ENCODE measurements around the gene ARHGEF16. TPM values are rescaled to one million over a fixed set of nuclear protein-coding genes. Genes with fewer than 3 reads are reported as not detected.

ARHGEF16 gene
- total RNA-seq, 4 donors from 2014 or later: 8.4 to 24.6 (median 22.4) TPM

DNA sequence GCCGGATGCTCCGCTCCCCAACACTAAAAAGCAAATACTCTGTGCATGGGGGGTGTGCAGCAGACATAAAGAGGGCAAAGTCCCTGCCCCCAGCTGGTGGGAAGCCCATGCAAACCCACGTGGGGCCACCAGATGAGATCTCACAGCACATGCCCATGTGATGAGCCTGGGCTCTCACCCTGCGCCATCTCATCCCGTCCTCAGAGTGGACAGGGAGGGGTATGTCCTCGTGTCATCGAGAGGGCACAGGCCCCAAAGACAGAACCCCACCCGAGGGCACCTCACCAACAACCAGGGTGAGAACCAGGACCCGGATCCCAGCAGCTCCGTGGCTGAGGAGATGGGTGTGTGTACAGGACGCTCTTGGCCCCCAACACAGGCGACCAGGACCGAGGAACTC lies 25.1 kb upstream of the ARHGEF16 start:
- H3K36me3 ChIP-seq: no peaks in the 10 kb centered on the region
- H3K27me3 ChIP-seq: peaks cover 0 to 94% (median 0%) of the 10 kb centered on the region in 4 donors
- no peak overlapping the region for H3K27ac ChIP-seq
- DNase-seq: no peak
- intact Hi-C loops (cut with DNase I): loop anchor here (5.0 kb wide), 1 partner anchor 417 kb away; no protein-coding TSS in a partner anchor
- H3K4me3 ChIP-seq: no peak overlapping the region
- peaks cover 0 to 6% (median 0%) of the 10 kb centered on the region in 3 donors for H3K4me1 ChIP-seq
- 85 to 100% methylated on average over 2 to 5 of the region's 13 CpGs for WGBS, 2 donors
- TF ChIP-seq, protein P1, sequence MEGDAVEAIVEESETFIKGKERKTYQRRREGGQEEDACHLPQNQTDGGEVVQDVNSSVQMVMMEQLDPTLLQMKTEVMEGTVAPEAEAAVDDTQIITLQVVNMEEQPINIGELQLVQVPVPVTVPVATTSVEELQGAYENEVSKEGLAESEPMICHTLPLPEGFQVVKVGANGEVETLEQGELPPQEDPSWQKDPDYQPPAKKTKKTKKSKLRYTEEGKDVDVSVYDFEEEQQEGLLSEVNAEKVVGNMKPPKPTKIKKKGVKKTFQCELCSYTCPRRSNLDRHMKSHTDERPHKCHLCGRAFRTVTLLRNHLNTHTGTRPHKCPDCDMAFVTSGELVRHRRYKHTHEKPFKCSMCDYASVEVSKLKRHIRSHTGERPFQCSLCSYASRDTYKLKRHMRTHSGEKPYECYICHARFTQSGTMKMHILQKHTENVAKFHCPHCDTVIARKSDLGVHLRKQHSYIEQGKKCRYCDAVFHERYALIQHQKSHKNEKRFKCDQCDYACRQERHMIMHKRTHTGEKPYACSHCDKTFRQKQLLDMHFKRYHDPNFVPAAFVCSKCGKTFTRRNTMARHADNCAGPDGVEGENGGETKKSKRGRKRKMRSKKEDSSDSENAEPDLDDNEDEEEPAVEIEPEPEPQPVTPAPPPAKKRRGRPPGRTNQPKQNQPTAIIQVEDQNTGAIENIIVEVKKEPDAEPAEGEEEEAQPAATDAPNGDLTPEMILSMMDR (IDR thresholded peaks at IDR 0.05): no peak
- no peak for TF ChIP-seq POLR2A (IDR thresholded peaks at IDR 0.05)
- no peaks in the 10 kb centered on the region for H3K9me3 ChIP-seq

DNA sequence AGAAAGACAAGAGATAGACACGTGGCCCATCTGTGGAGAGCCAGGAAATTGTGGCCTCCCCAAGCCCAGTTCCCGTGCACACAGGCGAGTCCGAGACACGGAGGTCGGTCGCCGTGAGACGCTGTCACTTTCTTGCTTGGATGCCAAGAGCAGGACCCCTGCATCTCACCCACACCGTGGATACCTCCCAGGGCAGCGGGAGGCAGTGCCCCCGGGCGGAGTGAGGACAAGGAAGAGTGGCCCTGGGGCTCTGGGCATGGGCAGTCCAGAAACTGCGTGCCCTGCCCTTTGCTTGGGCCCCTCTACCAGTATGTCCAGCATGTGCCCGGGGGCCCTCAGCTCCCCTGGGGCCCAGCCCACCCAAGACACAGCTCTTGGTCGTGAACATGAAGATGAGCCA lies 24.7 kb upstream of the ARHGEF16 start:
- WGBS, 2 donors: 60 to 72% methylated on average over 5 to 8 of the region's 16 CpGs
- DNase-seq: no peak
- H3K9me3 ChIP-seq: no peaks in the 10 kb centered on the region
- peaks cover 0 to 94% (median 0%) of the 10 kb centered on the region in 4 donors for H3K27me3 ChIP-seq
- H3K4me1 ChIP-seq: peaks cover 0 to 2% (median 0%) of the 10 kb centered on the region in 3 donors
- H3K27ac ChIP-seq: no peak overlapping the region
- H3K4me3 ChIP-seq: no peak overlapping the region
- no peaks in the 10 kb centered on the region for H3K36me3 ChIP-seq
- no peak for TF ChIP-seq POLR2A (IDR thresholded peaks at IDR 0.05)
- TF ChIP-seq, protein P1 (IDR thresholded peaks at IDR 0.05): no peak
- intact Hi-C loops (cut with DNase I): loop anchor here (5.0 kb wide), 1 partner anchor 417 kb away; no protein-coding TSS in a partner anchor

DNA sequence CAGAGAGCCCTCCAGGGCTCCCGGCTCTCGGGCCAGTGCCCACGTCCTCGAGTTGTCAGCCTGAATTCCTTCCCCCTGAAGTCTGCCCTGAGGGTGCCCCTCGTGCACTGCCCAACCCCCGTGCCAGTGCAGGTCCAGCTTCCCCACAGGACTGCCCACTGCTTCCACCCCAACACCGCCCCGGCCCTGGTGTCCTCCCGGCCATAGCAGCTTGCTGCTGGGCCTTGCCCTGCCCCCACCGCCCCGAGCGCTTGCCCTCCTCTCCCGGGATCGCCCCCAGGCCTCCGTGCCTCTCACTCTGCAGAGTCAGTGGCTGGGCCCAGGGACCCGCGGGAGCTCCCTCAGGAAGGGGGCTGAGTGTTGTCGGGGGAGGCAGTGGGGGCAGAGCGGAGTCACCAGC lies 24.1 kb upstream of the ARHGEF16 start:
- Histone ChIP-seq H3K27ac (no peak overlapping the region), H3K36me3 (no peaks in the 10 kb centered on the region), H3K27me3 (peaks cover 0 to 94% (median 0%) of the 10 kb centered on the region in 4 donors), H3K9me3 (no peaks in the 10 kb centered on the region), H3K4me3 (no peak overlapping the region), H3K4me1 (no peaks in the 10 kb centered on the region)
- DNase-seq: no peak
- intact Hi-C loops (cut with DNase I): no loop called here
- no peak for TF ChIP-seq POLR2A (IDR thresholded peaks at IDR 0.05)
- TF ChIP-seq, protein P1 (IDR thresholded peaks at IDR 0.05): no peak
- WGBS, 2 donors: 61% methylated on average over 5 of the region's 19 CpGs; no CpG with 5 or more reads in 1 of the 2 donors

DNA sequence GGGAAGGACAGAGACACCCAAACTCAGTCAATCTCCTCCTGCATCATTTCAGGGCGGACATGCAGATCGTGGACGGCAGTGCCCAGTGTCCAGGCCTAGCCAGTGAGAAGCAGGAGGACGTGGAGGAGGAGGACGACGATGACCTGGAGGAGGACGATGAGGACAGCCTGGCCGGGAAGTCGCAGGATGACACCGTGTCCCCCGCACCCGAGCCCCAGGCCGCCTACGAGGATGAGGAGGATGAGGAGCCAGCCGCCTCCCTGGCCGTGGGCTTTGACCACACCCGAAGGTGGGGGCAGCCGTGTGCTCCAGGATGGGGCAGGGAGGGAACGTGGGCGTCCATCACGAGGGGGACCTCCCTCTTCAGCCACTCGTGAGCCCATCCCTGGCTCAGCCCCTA lies 23.6 kb upstream of the ARHGEF16 start:
- WGBS, 2 donors: 59 to 73% methylated on average over 11 to 20 of the region's 22 CpGs
- Histone ChIP-seq H3K4me1 (no peaks in the 10 kb centered on the region), H3K27me3 (peaks cover 0 to 94% (median 0%) of the 10 kb centered on the region in 4 donors), H3K36me3 (no peaks in the 10 kb centered on the region), H3K27ac (no peak overlapping the region), H3K4me3 (no peak overlapping the region), H3K9me3 (no peaks in the 10 kb centered on the region)
- TF ChIP-seq POLR2A (IDR thresholded peaks at IDR 0.05): no peak
- TF ChIP-seq, protein P1 (IDR thresholded peaks at IDR 0.05): no peak
- intact Hi-C loops (cut with DNase I): no loop called here
- DNase-seq: no peak

DNA sequence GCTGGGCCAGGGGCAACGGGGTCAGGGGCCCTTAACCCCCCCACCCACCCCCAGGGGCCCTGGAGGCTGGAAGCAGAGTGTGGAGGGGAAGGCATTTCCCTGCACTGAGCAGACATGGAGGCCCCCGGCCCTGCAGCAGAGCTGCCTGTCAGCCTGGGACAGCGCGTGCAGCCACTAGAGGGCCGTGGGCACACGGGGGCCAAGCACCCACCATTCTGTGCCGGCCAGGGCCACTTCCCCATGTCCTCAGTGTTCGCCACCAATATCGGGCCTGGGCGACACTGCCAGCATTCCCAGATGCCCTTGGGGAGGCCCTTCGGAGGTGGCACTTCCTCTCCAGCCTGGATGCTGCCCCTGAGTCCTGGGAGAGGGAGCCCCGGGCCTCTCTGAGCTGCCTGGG lies 23.2 kb upstream of the ARHGEF16 start:
- Histone ChIP-seq H3K27me3 (peaks cover 0 to 94% (median 0%) of the 10 kb centered on the region in 4 donors), H3K36me3 (no peaks in the 10 kb centered on the region), H3K9me3 (no peaks in the 10 kb centered on the region), H3K4me1 (no peaks in the 10 kb centered on the region), H3K27ac (no peak overlapping the region), H3K4me3 (no peak overlapping the region)
- WGBS, 2 donors: 10% methylated on average over 2 of the region's 12 CpGs; no CpG with 5 or more reads in 1 of the 2 donors
- intact Hi-C loops (cut with DNase I): no loop called here
- no peak for TF ChIP-seq POLR2A (IDR thresholded peaks at IDR 0.05)
- TF ChIP-seq, protein P1 (IDR thresholded peaks at IDR 0.05): peak in 1 of 6 experiments; percentile 19
- no peak for DNase-seq

Data from esophagus squamous epithelium (tissue), 5 donors.